HG02852 (cell line): ENCODE data around the gene RASGRP3.

Experiments used
- ATAC-seq: cut with Tn5 transposase; IDR thresholded peaks from one replicate; pipeline ENCODE4 v1.9.1; 2021; ENCODE audit warnings: mild to moderate bottlenecking, moderate library complexity; ENCODE audit not compliant: unreplicated experiment

RASGRP3 gene

DNA sequence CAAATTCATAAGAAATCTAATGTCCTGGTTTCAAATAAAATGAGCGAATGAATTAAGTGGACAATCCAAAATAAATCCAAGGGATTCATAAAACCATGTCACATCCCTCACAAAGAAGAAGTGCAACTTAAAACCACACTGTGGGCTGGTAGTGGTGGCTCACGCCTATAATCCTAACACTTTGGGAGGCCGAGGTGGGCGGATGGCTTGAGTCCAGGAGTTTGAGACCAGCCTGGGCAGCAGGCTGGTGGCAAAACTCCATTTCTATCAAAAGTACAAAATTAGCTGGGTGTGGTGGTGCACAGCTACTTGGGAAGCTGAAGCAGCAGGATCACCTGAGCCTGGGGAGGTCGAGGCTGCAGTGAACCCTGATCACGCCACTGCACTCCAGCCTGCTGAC, 97.2 kb downstream of the RASGRP3 start:
- ATAC-seq: no peak

DNA sequence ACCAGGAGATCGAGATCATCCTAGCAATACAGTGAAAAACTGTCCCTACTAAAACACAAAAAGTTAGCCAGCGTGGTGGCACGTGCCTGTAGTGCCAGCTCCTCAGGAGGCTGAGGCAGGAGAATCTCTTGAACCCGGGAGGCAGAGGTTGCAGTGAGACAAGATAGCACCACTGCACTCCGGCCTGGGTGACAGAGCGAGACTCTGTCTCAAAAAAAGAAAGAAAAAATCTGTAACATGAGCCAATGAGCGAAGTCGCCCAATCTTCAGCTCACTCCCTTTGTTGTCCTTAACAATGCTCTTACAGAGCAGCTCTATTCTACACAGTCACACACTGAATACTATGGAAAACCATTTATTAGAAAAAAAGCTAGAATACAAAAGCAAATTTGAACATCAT, 100.6 kb downstream of the RASGRP3 start:
- ATAC-seq: no peak

DNA sequence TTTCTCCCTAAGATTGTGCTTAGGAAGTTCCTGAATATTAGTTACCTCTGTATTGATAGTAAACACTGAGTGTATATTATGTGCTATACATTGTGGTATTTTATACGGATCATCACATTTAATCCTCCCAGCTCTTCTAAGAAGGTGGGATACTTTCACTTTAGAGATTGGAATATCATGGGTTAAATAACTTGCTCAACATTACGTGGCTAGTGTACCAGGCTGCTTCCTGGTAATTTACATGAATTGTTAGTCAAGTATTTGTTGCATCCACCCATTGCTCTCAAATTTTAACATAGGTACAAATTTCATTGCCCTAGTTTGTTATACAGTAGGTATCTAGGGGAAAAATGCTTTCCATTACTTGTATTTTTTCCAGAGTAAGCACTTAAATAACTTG, 101.2 kb downstream of the RASGRP3 start:
- no peak for ATAC-seq

DNA sequence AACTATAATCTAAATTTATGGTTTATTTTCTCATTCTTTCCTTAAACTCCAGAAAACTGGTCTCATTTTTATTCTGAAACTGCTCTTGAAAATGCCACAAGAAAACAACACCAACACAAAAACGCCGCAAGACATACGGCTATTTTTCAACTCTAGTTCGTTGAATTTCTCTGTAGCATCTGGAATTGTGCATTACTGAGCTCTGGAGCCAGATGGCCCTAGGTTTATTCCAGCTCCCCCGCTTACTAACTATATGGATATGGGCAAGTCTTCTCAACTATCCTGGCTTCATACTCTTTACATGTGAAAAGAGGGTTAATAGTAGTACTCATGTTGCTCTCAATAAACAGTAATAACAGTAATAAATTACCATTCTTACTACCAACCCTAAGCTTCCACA, 102.8 kb downstream of the RASGRP3 start:
- no peak for ATAC-seq

- no peak for ATAC-seq
Measured at GRCh38 chr2:33581872-33582271, 105.4 kb downstream of the RASGRP3 start.

DNA sequence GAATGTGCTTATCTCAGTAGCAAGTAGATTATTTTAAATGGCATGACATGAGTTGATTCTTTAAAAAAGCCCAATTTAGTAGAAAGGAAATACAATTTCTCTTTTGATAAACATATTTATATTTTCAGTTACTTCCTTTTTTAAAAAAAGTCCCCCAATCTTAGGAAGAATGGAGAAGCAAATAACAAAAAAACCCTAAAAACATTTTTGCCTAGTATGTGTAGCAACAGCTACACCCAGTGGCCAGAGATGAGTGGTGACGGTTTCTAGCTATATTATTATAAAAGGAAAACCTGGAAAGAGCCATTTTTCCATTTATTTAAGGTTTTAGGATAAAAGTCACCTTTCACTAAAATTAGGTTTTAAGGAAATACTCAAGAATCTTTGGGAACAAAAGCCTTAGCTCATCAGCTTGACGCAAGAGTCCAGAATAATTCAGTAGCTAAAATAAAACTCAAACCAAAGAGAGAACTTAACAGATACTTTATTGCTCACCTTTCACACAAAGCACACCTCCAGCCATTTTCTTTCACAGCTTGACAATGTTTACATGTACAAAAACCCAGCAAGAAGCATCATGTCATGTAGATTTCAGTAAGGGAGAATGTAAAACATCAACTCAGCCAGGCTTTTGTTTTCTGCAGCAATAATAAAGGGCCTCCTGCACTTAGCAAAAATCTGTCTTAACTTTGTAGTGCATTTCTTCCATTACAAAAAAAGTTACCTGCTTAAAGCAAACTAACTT, 106.9 kb downstream of the RASGRP3 start:
- ATAC-seq: peak; percentile 75

- ATAC-seq: no peak
Measured at GRCh38 chr2:33586766-33587165, 110.3 kb downstream of the RASGRP3 start.

GRCh38 chr2:33588232-33588631, 111.8 kb downstream of the RASGRP3 start:
- ATAC-seq: no peak

- ATAC-seq: no peak
Measured at GRCh38 chr2:33589444-33589843, 113.0 kb downstream of the RASGRP3 start.

DNA sequence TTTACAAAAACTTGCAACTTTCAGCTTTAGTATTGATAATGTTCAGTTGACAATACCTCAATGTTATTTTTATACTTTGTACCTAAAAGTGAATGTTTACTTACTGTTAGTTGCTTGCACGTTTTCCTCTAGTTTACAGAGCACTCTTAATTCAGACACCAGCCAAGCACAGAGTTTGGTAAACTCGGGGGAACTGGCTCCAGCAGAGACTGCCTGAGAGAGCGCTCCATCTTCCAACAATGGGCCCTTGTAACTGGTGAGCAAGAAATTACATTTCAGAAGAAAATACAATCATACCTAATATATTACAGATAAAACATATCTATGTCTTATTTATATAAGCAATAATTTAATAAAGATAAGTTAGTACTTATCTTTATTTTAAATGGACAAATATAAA, 118.9 kb downstream of the RASGRP3 start:
- ATAC-seq: no peak

DNA sequence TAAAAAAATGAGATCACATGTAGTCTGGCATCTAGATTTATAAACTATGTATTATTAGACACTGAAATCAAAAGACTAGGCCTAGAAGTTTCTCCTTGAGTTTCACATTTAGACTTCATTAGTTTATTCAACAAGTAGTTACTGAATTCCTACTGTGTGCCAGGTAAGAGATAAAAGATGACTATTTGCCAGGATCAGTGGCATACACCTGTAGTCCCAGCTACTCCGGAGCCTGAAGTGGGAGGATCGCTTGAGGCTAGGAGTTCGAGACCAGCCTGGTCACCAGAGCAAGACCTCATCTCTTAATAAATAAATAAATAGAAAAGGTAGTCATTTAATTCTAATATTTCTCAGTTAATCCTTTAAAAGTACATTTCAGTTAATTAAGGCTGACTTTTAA, 120.6 kb downstream of the RASGRP3 start:
- ATAC-seq: no peak

GRCh38 chr2:33598561-33599174, 122.2 kb downstream of the RASGRP3 start:
- peak; percentile 47 for ATAC-seq

GRCh38 chr2:33599175-33599942, 122.9 kb downstream of the RASGRP3 start, which contains the start of gene FAM98A:
Gene FAM98A, minus strand, starts transcription at chr2:33599299. Its CDS starts 78 bp downstream, at chr2:33599221.
- peak; percentile 89 for ATAC-seq

DNA sequence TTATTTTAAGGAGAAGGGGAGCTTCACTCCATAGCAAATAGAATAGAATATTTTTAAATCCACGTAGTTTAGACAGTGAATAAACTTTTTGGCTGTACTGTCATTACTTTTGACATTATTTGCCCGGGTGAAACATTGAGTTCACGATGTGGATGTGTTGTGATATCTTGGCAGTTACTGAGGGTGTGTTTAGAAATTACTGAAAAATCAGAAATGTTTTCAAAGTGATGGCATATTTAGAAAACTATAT, 123.4 kb downstream of the RASGRP3 start:
- ATAC-seq: no peak

DNA sequence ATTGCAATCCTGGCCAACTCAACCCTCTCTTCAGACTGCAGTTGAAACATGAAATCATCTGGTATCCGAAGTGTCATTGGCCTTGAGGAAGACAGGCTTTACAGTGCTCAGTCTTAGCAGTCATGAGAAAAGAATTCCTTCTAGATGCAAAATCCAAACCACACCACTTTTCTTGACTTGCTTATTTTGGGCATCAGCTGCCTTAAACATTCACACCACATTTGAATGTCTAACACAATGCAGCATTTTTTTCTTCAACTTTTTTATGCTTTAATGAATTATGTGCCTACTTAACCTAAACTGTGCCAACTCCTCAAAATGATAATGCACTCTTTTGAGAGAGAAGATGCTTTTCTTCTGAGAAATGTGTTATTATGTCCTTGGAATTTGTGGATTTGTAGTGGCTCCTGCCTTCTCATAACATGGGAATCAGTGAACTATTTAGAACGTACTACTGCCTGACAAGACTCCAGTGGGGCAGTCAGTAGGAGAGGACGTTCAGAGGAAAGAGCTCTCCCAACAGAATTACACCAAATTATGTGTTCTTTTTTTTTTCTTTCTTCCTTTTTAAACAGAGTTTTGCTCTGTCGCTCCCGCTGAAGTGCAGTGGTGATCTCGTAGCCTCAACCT, 125.9 kb downstream of the RASGRP3 start:
- ATAC-seq: no peak

DNA sequence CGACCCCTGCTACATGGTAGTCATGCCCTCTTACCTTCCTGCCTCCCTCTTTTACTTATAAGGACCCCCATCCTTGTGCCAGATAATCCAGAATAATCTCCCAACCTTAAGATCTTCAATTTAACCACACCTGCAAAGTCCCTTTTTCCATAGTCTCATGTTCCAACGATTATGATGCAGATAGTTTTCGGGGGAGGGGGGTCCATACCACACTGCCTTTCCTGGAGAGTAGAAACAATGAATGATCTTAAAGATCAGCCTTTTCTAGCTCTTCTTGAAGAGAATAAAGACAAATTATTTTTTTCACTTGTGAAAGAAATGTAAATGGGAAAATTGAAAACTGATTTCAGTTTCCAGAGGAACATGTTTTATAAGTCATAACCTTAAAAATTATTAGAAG, 127.0 kb downstream of the RASGRP3 start:
- no peak for ATAC-seq

DNA sequence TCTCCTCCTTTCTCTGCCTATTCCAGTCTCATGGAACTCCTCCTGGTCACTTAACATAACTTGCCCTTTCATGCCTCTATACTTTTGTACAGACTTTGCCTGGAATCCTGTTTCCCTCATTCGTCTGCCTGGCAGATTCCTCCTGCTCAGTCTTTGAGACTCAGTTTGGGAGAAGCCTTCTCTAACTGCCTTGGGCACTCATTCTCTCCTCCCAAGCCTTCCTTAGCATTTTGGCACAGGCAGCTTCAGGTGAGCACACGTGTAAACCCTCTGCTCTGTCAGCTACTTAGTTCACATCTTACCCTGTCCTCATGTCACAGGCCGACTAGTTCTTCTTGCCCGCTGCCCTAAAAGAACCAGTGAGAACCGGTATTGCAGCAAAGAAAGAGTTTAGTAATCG, 128.6 kb downstream of the RASGRP3 start:
- ATAC-seq: no peak

GRCh38 chr2:33606100-33606499, 129.7 kb downstream of the RASGRP3 start:
- ATAC-seq: no peak

DNA sequence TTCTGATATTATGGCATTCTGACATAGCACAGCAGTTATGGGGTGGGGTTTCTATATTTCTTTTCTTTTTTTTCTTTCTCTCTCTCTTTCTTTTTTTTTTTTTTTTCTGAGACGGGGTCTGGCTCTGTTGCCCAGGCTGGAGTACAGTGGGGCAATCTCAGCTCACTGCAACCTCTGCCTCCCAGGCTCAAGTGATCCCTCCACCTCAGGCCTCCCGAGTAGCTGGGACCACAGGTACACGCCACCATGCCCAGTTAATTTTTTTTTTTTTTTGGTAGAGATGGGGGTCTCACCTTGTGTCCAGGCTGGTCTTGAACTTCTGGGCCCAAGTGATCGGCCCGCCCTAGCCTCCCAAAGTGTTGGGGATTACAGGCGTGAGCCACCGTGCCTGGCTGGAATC, 130.2 kb downstream of the RASGRP3 start:
- ATAC-seq: no peak

GRCh38 chr2:33607251-33607721, 130.8 kb downstream of the RASGRP3 start:
- ATAC-seq: no peak

DNA sequence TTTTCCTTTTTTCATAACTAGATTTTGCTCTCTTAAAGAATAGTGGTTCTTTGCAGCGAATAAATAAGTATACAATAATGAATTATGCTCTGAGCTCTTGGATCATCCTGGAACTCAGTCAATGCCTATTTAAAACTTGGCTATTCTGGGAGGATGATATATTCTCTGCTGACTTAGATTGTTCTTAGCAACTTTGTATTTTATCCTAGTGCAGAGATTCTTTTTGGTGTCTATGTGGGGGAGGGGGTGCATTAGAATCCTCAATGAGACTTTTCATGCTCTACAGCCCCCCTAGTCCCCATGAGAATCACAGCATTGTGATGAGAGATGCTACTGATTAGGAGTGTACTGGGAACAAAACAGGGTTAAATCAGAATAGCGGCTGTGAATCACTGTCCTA, 131.5 kb downstream of the RASGRP3 start:
- no peak for ATAC-seq

DNA sequence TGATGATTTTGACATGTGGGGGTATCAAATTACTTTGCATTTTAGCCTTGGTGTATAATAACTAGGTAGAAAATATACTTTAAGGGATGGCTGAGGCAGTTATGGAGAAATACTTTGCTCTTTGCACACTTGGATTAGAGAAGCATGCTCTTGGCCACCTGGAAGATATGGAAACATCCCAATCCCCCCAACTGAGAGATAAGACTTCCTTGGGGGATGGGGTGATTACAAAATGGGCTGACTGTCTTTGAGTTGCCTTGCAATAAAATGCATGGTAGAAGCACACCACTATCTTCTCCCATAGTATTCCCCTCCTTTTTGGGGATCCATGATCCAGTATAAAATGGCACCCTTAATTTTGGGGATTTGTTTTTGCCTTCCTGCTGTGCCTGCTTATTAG, 137.7 kb downstream of the RASGRP3 start:
- ATAC-seq: no peak
